Measurements from ENCODE around the gene NREP. TPM values are rescaled to one million over a fixed set of nuclear protein-coding genes. Genes with fewer than 3 reads are reported as not detected.

The NREP gene
- total RNA-seq, 1 experiment from 2014 or later = 163 TPM

DNA sequence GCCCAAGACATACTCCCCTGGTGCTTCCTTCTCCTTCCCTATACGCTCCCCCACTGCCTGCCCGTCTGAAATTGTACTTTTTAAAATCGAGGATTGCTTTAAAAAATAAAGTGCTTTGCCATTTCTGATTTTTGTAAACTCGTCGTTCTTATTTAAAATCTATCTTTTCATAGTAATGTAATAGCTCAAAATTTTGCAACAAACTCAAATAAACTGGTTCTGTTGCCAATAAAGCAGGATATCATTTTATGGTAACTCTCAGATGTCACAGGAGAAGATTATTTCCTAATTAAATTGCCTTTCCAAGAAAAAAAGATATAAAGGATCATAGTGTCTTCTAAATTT, 1.3 kb upstream of the NREP start:
- Histone ChIP-seq H3K27ac (ENCODE audit: insufficient read length, low read depth, low read length) (no peak overlapping the region), H3K14ac (ENCODE audit: insufficient read depth, low read length) (peak overlapping the region; percentile 98), H3K4me2 (ENCODE audit: insufficient read depth, insufficient read length, low read length) (peak overlapping the region; percentile 83), H4K8ac (replicated peaks; ENCODE audit: insufficient read length, low read depth, low read length) (no peak overlapping the region), H3T11ph (ENCODE audit: low read length) (no peak overlapping the region), H3K18ac (ENCODE audit: insufficient read length, low read depth, low read length) (no peak overlapping the region), H4K20me1 (ENCODE audit: control insufficient read depth, insufficient read depth, insufficient read length) (no peaks in the 10 kb centered on the region), H2AK5ac (ENCODE audit: insufficient read length, low read length) (no peak overlapping the region), H3K23me2 (ENCODE audit: insufficient read length, low read depth, low read length, poor library complexity, severe bottlenecking) (peaks cover 3% of the 10 kb centered on the region), H2BK20ac (ENCODE audit: low read depth, low read length, poor library complexity, severe bottlenecking) (no peak overlapping the region), H4K5ac (ENCODE audit: insufficient read length, low read depth, low read length) (no peak overlapping the region), H3K9ac (ENCODE audit: extremely low read depth, insufficient read length, low read length) (peak overlapping the region; percentile 90), H2BK120ac (ENCODE audit: low read depth, low read length, poor library complexity, severe bottlenecking) (no peak overlapping the region), H3K27me3 (ENCODE audit: insufficient read depth, low read length) (no peaks in the 10 kb centered on the region), H3K4me1 (ENCODE audit: insufficient read depth, low read length) (no peaks in the 10 kb centered on the region), H2BK15ac (ENCODE audit: low read depth, low read length) (no peak overlapping the region), H4K91ac (ENCODE audit: insufficient read length, low read depth, low read length) (no peak overlapping the region), H3K4ac (ENCODE audit: low read depth, low read length) (no peak overlapping the region), H3K79me2 (ENCODE audit: insufficient read depth, low read length) (peaks cover 9% of the 10 kb centered on the region; the same call in 1 of the 2 replicates), H2BK12ac (ENCODE audit: insufficient read length, low read depth, low read length) (no peak overlapping the region), H3K79me1 (ENCODE audit: insufficient read depth, low read depth, low read length, poor library complexity, severe bottlenecking) (no peaks in the 10 kb centered on the region), H3K9me3 (ENCODE audit: control insufficient read depth, low read depth, low read length) (no peaks in the 10 kb centered on the region), H3K23ac (ENCODE audit: insufficient read length, low read depth, low read length) (no peak overlapping the region), H3K56ac (ENCODE audit: insufficient read length, low read depth, low read length) (no peak overlapping the region), H2BK5ac (ENCODE audit: insufficient read length, low read length) (no peak overlapping the region), H2AFZ (ENCODE audit: low read length) (no peak overlapping the region)
- H3K9me3 Mint-ChIP-seq = no peaks in the 10 kb centered on the region; a peak in 2 of 5 replicates
- peak overlapping the region; percentile 82 to 87 for H3K4me3 Mint-ChIP-seq
- H3K36me3 Mint-ChIP-seq (ENCODE audit: insufficient read depth in 1 of 3, low read depth in 3 of 3) = peaks cover 2 to 12% (median 5%) of the 10 kb centered on the region in 3 experiments; a peak in 5 of 7 replicates
- no peaks in the 10 kb centered on the region for H3K27me3 Mint-ChIP-seq (ENCODE audit: low read depth)
- peak overlapping the region; percentile 94 to 97 (median 95) for H3K27ac Mint-ChIP-seq
- no peak for TF ChIP-seq CTCF (conservative IDR thresholded peaks at IDR 0.05)
- H3K4me1 Mint-ChIP-seq = peaks cover 38 to 43% of the 10 kb centered on the region in 2 experiments
- WGBS (ENCODE audit: extremely low coverage, insufficient read length, low lambda C conversion rate) = no CpG with 5 or more reads among the region's 5 CpGs
- no peak for DNase-seq
